HG02870 (cell line): ENCODE results near the gene CRMP1.

Experiments used
- ATAC-seq: cut with Tn5 transposase; IDR thresholded peaks from one replicate; pipeline ENCODE4 v1.9.1; 2021; ENCODE audit warnings: mild to moderate bottlenecking, moderate library complexity; ENCODE audit not compliant: unreplicated experiment

The CRMP1 gene

GRCh38 chr4:5774416-5775036 is 118.4 kb downstream of the CRMP1 start:
- no peak for ATAC-seq

GRCh38 chr4:5773271-5773555 is 119.7 kb downstream of the CRMP1 start:
- ATAC-seq = no peak

GRCh38 chr4:5772528-5773270 is 120.2 kb downstream of the CRMP1 start:
- ATAC-seq = no peak
